ENCODE measurements around the gene FAM43B. TPM values are rescaled to one million over a fixed set of nuclear protein-coding genes. Genes with fewer than 3 reads are reported as not detected.
"Not testable (repeated sequence)": the region's sequence is repeated elsewhere in the genome, so short reads cannot be mapped to it uniquely, and the experiment has no call there.

FAM43B gene
- total RNA-seq = not detected

GRCh38 chr1:20551945-20552727, at the start of gene FAM43B:
Gene FAM43B (plus strand): TSS chr1:20552573. CDS start chr1:20552974, 401 bp downstream.
- peak; percentile 91 for DNase-seq

- DNase-seq = no peak
Measured at GRCh38 chr1:20505488-20505887, 46.9 kb upstream of the FAM43B start.

GRCh38 chr1:20507248-20507563, 45.2 kb upstream of the FAM43B start:
- no peak for DNase-seq

DNA sequence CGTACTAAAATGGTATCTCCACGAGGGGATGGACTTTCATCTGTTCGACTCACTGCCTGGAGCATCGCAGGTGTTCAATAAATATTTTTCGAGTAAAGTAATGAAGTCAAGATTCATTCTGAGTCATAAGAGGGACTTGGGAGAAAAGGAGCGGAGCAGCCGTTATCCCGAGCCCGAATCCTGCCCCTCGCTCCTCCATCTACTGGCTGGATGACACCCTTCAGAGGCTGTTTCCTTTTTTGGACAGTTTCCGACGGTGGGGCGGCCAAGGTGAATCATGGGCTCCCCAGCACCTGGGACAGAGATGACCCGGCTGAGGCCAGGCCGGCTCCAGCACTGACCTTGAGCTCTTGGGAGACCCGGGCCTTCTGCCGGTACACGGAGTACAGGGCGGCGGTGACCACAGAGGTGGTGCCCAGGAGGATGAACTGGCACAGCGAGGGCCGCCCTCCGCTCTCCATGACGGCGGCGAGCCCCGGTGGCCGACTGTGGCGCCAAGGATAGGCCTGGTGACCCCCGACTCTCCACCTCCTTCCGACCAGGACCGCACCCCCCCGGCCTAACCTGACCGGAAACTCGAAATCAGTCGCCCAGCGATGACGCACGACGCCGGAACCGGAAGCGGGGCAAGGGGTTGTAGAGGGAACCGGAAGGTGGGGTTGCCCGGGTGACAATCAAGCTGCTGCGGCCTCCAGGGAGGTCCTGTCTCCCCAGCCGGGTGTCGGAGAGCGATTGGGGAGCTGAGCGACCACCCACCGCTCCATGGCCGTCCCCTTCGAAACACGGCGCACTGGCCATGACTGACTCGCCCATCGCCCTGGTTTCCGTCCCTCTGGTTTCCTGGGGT, 44.6 kb upstream of the FAM43B start, which contains the start of gene MUL1:
Gene MUL1, minus strand, starts transcription at position 588 of the 847 bp plus-strand sequence. Its CDS starts 127 bp downstream, at position 461.
- peak; percentile 97 for DNase-seq

DNA sequence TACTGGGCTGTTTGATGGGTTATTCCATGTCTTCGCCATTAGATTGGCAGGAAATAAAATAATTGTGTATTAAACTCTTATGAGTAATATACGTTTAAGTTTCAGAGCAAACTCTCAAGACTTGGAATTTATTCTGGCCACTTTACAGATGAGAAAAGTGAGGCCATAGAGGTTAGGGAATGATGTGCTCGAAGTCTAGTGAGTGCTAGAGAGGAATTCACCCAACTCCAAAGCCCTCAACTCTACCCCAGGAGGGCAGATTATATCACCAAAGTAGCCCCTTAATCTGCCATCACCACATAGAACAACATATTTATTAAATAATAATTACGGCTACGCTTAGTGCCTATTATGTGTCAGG, 44.0 kb upstream of the FAM43B start:
- DNase-seq = no peak

DNA sequence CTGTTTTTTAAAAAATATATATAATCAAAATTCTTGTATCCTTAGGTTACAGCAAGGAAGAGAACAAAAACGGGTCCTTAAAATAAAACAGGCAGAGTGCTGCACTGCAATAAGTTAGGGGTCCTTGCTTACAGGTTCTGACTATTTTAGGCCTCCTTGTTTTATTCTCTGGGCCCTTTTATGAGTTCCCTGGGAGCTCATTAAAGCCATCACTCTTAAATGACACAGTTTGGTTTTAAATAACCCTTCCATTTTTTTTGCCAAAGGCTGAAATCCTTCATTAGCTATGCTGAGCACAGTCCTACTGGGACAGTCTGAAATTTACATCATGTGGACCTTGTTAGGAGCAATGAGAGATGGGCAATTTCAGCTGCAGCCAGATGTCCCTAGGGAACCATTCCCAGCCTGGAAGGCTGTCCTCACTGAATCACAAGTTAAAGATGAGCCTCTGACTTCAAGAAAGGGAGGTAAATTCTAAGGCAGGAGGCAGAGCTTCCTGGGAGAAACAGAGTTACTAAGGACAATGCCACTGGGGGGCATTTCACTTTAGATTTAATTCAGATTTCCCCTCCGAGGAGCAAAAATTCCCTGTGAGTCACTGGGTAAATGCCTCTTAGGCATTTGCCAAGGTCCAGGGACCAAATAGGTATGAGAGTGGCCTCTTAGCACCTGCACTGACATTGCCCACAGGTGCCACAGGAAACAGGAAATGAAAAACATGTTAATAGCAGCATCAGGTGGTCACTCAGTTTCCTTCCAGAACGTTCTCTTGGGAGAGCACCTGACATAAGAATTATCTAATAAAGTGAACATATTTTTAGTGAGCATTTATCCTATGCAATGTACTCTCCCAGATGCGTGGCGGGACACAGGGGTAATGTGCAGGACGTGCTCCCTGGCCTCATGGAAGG, 40.6 kb upstream of the FAM43B start:
- DNase-seq = no peak

DNA sequence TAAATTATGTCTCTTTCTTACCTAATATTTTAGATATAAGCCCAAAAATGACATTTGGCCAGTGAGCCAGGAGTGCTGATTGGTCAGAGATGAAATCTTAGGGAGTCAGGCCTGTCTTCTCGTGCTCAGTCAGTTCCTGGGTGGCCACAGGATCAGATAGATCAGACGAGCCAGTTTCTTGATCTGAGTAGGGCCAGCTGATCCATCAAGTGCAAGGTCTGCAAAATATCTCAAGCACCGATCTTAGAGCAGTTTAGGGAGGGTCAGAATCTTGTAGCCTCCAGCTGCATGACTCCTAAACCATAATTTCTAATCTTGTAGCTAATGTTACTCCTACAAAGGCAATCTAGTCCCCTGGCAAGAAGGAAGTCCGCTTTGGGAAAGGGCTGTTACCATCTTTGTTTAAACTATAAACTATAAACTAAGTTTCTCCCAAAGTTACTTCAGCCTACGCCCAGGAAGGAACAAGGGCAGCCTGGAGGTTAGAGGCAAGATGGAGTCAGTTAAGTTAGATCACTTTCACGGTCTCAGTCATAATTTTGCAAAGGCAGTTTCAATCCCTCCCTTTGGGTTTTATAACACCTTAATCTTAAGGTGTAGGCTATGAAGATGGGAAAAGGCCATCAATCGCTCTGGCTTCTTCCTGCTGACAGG, 32.6 kb upstream of the FAM43B start:
- DNase-seq = not testable (repeated sequence)

- DNase-seq = peak; percentile 93
Measured at GRCh38 chr1:20521960-20522861, 30.2 kb upstream of the FAM43B start.

DNA sequence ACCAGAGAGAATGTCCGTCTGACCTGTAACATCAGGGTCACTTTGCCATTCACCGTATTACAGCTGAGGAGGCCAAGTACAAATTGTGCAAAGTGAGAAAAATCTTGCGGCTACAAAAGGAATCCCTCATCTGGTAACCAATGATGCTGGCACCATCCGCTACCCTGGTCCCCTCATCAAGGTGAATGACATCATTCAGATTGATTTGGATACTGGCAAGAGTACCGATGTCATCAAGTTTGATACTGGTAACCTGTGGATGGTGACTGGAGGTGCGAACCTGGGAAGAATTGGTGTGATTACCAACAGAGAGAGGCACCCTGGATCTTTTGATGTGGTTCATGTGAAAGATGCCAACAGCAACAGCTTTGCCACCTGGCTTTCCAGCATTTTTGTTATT, 26.1 kb upstream of the FAM43B start:
- DNase-seq = no peak

DNA sequence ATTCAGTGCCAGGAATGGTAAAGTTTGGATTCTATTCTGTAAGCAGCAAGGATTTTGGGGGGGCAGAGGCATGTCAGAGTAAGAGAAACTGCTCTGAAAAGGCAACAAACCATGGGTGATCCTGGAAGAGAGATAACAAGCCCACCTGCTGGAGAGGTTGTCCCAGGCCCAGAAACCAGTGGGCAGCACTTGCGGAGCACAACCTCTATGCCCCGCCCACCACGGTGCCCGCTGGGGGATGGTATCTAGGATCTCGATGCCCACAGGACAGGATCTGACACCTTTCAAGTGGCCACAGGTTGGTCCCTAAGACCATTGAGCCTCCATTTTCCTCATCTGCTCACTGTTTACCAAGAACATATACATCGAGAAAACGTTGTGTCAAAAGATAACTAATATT, 24.2 kb upstream of the FAM43B start:
- no peak for DNase-seq

DNA sequence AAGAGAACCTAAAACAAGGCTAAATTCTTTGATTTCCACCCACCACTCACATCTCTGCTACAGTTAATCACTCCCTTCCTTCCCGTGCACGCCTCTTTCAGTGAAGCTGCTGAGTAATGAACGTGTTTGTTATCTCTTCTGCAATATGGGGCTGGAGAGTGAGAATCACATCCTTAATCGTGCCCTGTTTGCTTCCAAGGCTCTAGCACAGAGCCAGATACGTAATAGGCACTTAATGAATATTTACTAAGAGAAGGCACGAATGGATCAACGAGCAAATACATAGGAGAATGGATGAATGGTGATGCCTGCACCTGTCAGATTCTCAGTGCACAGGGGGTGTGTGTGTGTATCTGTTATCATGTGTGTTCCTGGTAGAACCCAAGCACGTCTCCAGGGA, 22.1 kb upstream of the FAM43B start:
- DNase-seq = no peak

DNA sequence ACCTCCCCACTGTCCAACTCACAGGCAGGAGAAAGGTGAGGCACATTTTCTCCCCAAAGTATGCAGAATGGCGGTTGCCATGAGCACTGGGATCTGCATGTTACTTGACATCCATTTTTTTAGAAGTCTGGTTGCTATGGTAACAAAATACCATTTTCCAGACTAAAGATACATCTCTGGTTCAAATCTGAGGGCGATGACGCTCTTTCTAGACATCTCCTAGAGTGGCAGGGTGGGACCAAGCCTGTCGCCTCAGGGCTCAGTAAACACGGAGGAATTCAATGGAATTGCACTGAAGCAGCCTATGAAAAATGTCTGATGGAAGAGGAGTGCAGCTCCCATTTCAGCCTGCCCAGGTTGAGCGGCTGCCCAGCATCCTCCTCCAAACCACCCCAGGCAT, 21.5 kb upstream of the FAM43B start:
- peak; percentile 36 for DNase-seq

DNA sequence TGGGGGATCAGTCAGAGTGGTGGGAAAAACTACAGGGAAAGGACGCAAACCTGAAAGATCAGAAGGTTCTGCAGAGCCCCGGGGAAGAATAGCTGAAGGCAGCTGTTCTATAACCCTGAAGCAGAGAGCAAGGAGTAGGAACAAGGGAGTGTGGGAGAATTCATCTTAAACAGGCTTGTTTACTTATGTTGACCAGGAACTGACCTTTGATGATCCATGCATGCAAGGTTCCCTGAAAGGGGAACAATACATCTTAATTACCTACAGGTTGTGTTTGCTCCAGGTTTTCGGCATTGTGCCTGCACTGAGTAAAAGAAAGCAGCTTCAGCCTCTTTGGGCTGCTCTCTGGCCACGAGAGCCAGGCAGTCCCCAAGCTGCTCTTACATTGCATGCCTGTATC, 18.7 kb upstream of the FAM43B start:
- DNase-seq = no peak

DNA sequence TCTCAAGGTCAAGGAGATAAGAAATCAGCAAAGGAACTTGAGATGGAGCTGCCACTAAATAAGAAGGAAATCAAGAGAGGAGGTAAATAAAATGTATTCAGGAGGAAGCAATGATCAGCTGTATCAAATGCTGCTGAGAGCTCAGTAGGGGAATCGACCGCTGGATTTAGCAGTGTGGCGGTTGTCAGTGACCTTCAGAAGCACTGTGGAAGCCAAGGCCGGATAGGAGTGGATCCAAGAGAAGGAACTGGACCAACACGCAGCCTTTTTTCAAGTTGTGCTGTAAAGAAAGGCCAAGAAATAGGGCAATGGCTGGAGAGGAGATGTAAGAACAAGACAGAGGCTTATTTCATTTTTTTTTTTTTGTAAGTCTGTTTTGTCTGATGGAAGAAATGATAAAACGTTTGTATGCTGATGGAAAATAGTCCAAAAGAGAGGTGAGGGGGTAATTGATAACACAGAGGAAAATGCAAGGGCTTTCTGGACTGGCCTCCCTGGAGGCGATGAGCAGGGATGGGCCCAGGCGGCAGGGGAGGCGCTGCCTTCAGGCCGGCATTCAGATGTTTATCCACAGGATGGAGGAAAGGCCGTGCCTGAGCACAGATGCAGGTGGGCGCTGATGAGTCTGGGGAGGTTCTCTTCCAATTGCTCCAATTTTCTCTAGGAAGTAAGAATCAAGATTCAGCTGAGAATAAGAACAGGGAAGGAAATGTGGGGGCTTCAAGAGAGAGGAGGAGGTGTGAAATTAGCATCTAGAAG, 17.5 kb upstream of the FAM43B start:
- no peak for DNase-seq

GRCh38 chr1:20538227-20538626, 14.1 kb upstream of the FAM43B start:
- DNase-seq = no peak

GRCh38 chr1:20538760-20539551, 13.4 kb upstream of the FAM43B start:
- no peak for DNase-seq

- DNase-seq = no peak
Measured at GRCh38 chr1:20540281-20540680, 12.1 kb upstream of the FAM43B start.

DNA sequence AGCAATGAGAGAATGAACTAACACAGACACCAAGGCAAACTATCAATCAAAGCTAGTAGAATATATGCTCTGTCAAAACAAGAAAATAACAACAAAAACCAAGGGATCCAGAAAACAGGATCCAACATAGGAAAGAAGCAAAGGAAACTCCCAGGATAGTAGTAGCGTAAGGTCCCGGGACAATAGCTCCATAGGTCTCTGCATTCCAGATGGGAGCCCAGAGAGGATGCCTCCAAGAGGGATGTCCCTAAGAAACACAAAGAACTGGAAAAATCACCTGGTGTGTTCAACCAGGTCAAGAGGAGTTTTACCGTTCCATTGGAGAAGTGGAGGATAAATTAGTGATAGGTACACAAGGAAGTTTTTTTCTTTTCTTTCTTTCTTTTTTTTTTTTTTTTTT, 5.7 kb upstream of the FAM43B start:
- DNase-seq = no peak

DNA sequence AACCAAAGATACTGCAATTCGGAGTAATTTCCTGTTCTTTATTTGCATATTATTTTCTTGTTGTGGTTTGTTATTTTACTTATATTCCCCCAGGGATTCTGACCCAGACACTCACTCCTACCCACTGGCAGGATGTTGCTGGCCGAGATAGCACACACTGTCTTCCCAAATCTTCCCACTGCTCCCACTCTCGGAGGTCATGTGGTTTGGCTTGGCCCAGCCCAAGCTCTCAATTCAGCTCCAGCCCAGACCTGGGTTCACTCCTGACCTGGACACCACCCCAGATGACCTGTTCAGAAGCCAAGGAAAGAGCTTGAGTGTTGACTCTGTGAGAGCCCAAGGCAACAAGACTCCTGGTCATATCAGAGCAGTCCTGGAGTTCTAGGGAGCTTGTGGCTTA, 1.2 kb upstream of the FAM43B start:
- DNase-seq = no peak
